ENCODE measurements around the gene DOCK8. TPM values are rescaled to one million over a fixed set of nuclear protein-coding genes. Genes with fewer than 3 reads are reported as not detected.

DOCK8 gene
- total and polyA plus RNA-seq, 2 of the 13 experiments (the other 11 are each of a cell fraction or from before 2014, with no cell fraction given), result 0.28 to 0.38 TPM

- TF ChIP-seq ZNF142 (CRISPR knock-in tag; IDR thresholded peaks at IDR 0.05) (no peak; the same call in 1 of the 2 replicates), ZNF674 (CRISPR knock-in tag; IDR thresholded peaks at IDR 0.05; ENCODE audit: low read depth) (no peak), ZNF280D (CRISPR knock-in tag; IDR thresholded peaks at IDR 0.05) (peak; percentile 61; the same call in 1 of the 2 replicates), ZNF777 (CRISPR knock-in tag; IDR thresholded peaks at IDR 0.05) (no peak), FOXK2 (IDR thresholded peaks at IDR 0.05) (no peak), ETS1 (CRISPR knock-in tag; IDR thresholded peaks at IDR 0.05) (no peak), MAX (IDR thresholded peaks at IDR 0.05) (peak; percentile 90), EED (CRISPR knock-in tag; IDR thresholded peaks at IDR 0.05) (peak; percentile 72; the same call in 1 of the 2 replicates), ZNF232 (CRISPR knock-in tag; IDR thresholded peaks at IDR 0.05; ENCODE audit: borderline replicate concordance) (0 out of 2 replicates have a peak, but pooled peaks have one; percentile 50), TCF7L2 (IDR thresholded peaks at IDR 0.05; ENCODE audit: low read depth, low read length) (no peak), ZNF619 (CRISPR knock-in tag; IDR thresholded peaks at IDR 0.05) (peak; percentile 48; the same call in 1 of the 2 replicates), ZBTB33 (CRISPR knock-in tag; IDR thresholded peaks at IDR 0.05) (0 out of 2 replicates have a peak, but pooled peaks have one; percentile 11), ZNF703 (CRISPR knock-in tag; IDR thresholded peaks at IDR 0.05; ENCODE audit: borderline replicate concordance) (peak; percentile 70; the same call in 1 of the 2 replicates)
Observed at GRCh38 chr9:469672-470551, 255.2 kb downstream of the DOCK8 start (continued).
